HepG2 (cell line): ENCODE measurements around the gene ZACN. TPM values are rescaled to one million over a fixed set of nuclear protein-coding genes. Genes with fewer than 3 reads are reported as not detected.
A peak's percentile ranks its signal among the peaks of the same experiment; 100 is the strongest.

Source experiments
- ARHGAP35 ChIP-seq: sonication (generic); formaldehyde crosslinking; IDR thresholded peaks from 2 replicates; pipeline ENCODE4 v1.9.0; 2022; ENCODE audit warnings: mild to moderate bottlenecking, inconsistent platforms, moderate library complexity, missing genetic modification reagents, borderline replicate concordance
- ARNTL ChIP-seq: sonication (generic); formaldehyde crosslinking; IDR thresholded peaks from 2 replicates; pipeline ENCODE4 v1.4.0; 2020; ENCODE audit warnings: mild to moderate bottlenecking, missing genetic modification reagents
- DDIT3 ChIP-seq: sonication (generic); formaldehyde crosslinking; IDR thresholded peaks from 2 replicates; pipeline ENCODE4 v1.4.0; 2020; ENCODE audit warnings: mild to moderate bottlenecking, missing genetic modification reagents
- DR1 ChIP-seq: sonication (generic); formaldehyde crosslinking; IDR thresholded peaks from 2 replicates; pipeline ENCODE4 v1.8.0; 2021; ENCODE audit warnings: mild to moderate bottlenecking, missing genetic modification reagents, inconsistent platforms
- ETS1 ChIP-seq: sonication (generic); formaldehyde crosslinking; IDR thresholded peaks from 2 replicates; pipeline ENCODE4 v1.4.0; 2020; ENCODE audit warnings: missing genetic modification reagents
- HMG20A ChIP-seq: IDR thresholded peaks from 2 replicates; pipeline ENCODE4 v1.6.1; 2016; ENCODE audit warnings: borderline replicate concordance
- MAZ ChIP-seq, 2 experiments: sonication (generic) in 1 of 2; formaldehyde crosslinking in 1 of 2; IDR thresholded peaks; 2 replicates each; pipeline versions ENCODE4 v1.5.0 to v1.6.1; 2012 to 2020; ENCODE audit warnings: low read depth in 2 of 2, mild to moderate bottlenecking in 2 of 2, borderline replicate concordance in 1 of 2, improper control_type of control experiment in 1 of 2, low read length in 1 of 2, missing genetic modification reagents in 1 of 2, moderate library complexity in 1 of 2
- MTA1 ChIP-seq: sonication (generic); formaldehyde crosslinking; IDR thresholded peaks from 2 replicates; pipeline ENCODE4 v1.4.0; 2020; ENCODE audit warnings: missing genetic modification reagents, mild to moderate bottlenecking, borderline replicate concordance
- MTF2 ChIP-seq: sonication (generic); formaldehyde crosslinking; IDR thresholded peaks from 2 replicates; pipeline ENCODE4 v1.5.0; 2020; ENCODE audit warnings: missing genetic modification reagents, borderline replicate concordance
- SAFB2 ChIP-seq: sonication (generic); formaldehyde crosslinking; IDR thresholded peaks from 2 replicates; pipeline ENCODE4 v1.5.1; 2020; ENCODE audit warnings: missing genetic modification reagents, low read depth, mild to moderate bottlenecking, borderline replicate concordance
- U2AF2 ChIP-seq: fragments of 200-400 bp; formaldehyde crosslinking; IDR thresholded peaks from 2 replicates; pipeline ENCODE4 v1.6.1; 2017; ENCODE audit warnings: low read depth, mild to moderate bottlenecking, low read length
- ZFP37 ChIP-seq: sonication (generic); formaldehyde crosslinking; IDR thresholded peaks from 2 replicates; pipeline ENCODE4 v1.4.0; 2020; ENCODE audit warnings: missing genetic modification reagents, borderline replicate concordance
- ZFY ChIP-seq: sonication (generic); formaldehyde crosslinking; IDR thresholded peaks from 2 replicates; pipeline ENCODE4 v1.4.0; 2020; ENCODE audit warnings: missing genetic modification reagents
- ZIK1 ChIP-seq: sonication (generic); formaldehyde crosslinking; IDR thresholded peaks from 2 replicates; pipeline ENCODE4 v1.5.0; 2020; ENCODE audit warnings: mild to moderate bottlenecking, low read depth, missing genetic modification reagents, borderline replicate concordance
- ZMYM2 ChIP-seq: sonication (generic); formaldehyde crosslinking; IDR thresholded peaks from 2 replicates; pipeline ENCODE4 v1.8.0; 2022; ENCODE audit warnings: mild to moderate bottlenecking, missing genetic modification reagents
- ZMYM3 ChIP-seq: sonication (generic); formaldehyde crosslinking; IDR thresholded peaks from 2 replicates; pipeline ENCODE4 v1.5.1; 2020; ENCODE audit warnings: mild to moderate bottlenecking, missing genetic modification reagents
- ZNF329 ChIP-seq: sonication (generic); formaldehyde crosslinking; IDR thresholded peaks from 2 replicates; pipeline ENCODE4 v1.9.0; 2021; ENCODE audit warnings: low read depth, mild to moderate bottlenecking, missing genetic modification reagents
- ZNF451 ChIP-seq: sonication (generic); formaldehyde crosslinking; IDR thresholded peaks from 2 replicates; pipeline ENCODE4 v1.5.0; 2020; ENCODE audit warnings: mild to moderate bottlenecking, missing genetic modification reagents
- ZNF576 ChIP-seq: sonication (generic); formaldehyde crosslinking; IDR thresholded peaks from 2 replicates; pipeline ENCODE4 v1.4.0; 2020; ENCODE audit warnings: mild to moderate bottlenecking, missing genetic modification reagents
- ZNF607 ChIP-seq: sonication (generic); formaldehyde crosslinking; IDR thresholded peaks from 2 replicates; pipeline ENCODE4 v1.5.1; 2020; ENCODE audit warnings: missing genetic modification reagents, mild to moderate bottlenecking, borderline replicate concordance
- ZNF691 ChIP-seq: sonication (generic); formaldehyde crosslinking; IDR thresholded peaks from 2 replicates; pipeline ENCODE4 v1.4.0; 2020; ENCODE audit warnings: missing genetic modification reagents, low read depth, mild to moderate bottlenecking, borderline replicate concordance
- ZNF75D ChIP-seq: sonication (generic); formaldehyde crosslinking; IDR thresholded peaks from 2 replicates; pipeline ENCODE4 v1.8.1; 2023; ENCODE audit warnings: missing genetic modification reagents, mild to moderate bottlenecking, borderline replicate concordance
- ZNF772 ChIP-seq: sonication (generic); formaldehyde crosslinking; IDR thresholded peaks from 2 replicates; pipeline ENCODE4 v1.5.0; 2020; ENCODE audit warnings: mild to moderate bottlenecking, missing genetic modification reagents
- ZNF784 ChIP-seq: sonication (generic); formaldehyde crosslinking; IDR thresholded peaks from 2 replicates; pipeline ENCODE4 v1.5.1; 2020; ENCODE audit warnings: missing genetic modification reagents, mild to moderate bottlenecking, borderline replicate concordance
- ZNF790 ChIP-seq: sonication (generic); formaldehyde crosslinking; IDR thresholded peaks from 2 replicates; pipeline ENCODE4 v1.8.0; 2022; ENCODE audit warnings: missing genetic modification reagents, mild to moderate bottlenecking, borderline replicate concordance
- ZSCAN20 ChIP-seq: sonication (generic); formaldehyde crosslinking; IDR thresholded peaks from 2 replicates; pipeline ENCODE4 v1.4.0; 2020; ENCODE audit warnings: missing genetic modification reagents, mild to moderate bottlenecking, borderline replicate concordance
- polyA plus RNA-seq, 8 experiments: library from polyadenylated mRNA; depleted of rRNA in 3 of 8; stranded (reverse) in 7 of 8; unstranded in 1 of 8; fragments of >200 nt; fragmentation: Illumina TruSeq in 4 of 8; extraction: Trizol in 4 of 8; gene quantifications; 2 replicates each; pipeline versions ENCODE4 v1.2.1 to v1.2.3, GENCODE V29; 2011 to 2016; ENCODE audit warnings: low read depth in 4 of 8, missing spikeins in 1 of 8, mixed read lengths in 1 of 8; ENCODE audit not compliant: insufficient read depth in 1 of 8
- total RNA-seq, 5 experiments: library from RNA; depleted of rRNA; stranded (reverse); fragments of >200 nt; fragmentation: Illumina TruSeq; extraction: Trizol; gene quantifications; 2 replicates each; pipeline ENCODE4 v1.2.3, GENCODE V29; 2016; ENCODE audit warnings: low read depth in 1 of 5

ZACN gene
- total and polyA plus RNA-seq, 2 of the 13 experiments (the other 11 are each of a cell fraction or from before 2014, with no cell fraction given): 0.11 to 0.15 TPM

- peak; percentile 28; the same call in 1 of the 2 replicates for TF ChIP-seq MAZ (IDR thresholded peaks at IDR 0.05; ENCODE audit: borderline replicate concordance, low read depth, low read length)
- peak; percentile 98 for TF ChIP-seq MAZ (CRISPR knock-in tag; IDR thresholded peaks at IDR 0.05; ENCODE audit: low read depth)
- TF ChIP-seq ZNF784 (CRISPR knock-in tag): peak; percentile 90; the same call in 1 of the 2 replicates
- TF ChIP-seq HMG20A (CRISPR knock-in tag): no peak
- TF ChIP-seq ZNF329 (CRISPR knock-in tag): peak; percentile 91
- TF ChIP-seq DR1 (CRISPR knock-in tag): peak; percentile 92
- peak; percentile 98 for TF ChIP-seq ZFY (CRISPR knock-in tag)
- peak; percentile 97 for TF ChIP-seq ZNF691 (CRISPR knock-in tag)
- peak; percentile 70; the same call in 1 of the 2 replicates for TF ChIP-seq ZMYM3
- TF ChIP-seq ZNF772 (CRISPR knock-in tag): peak; percentile 88
- peak; percentile 93; the same call in 1 of the 2 replicates for TF ChIP-seq ZNF790
- no peak for TF ChIP-seq MTF2 (CRISPR knock-in tag)
- TF ChIP-seq ZFP37 (CRISPR knock-in tag): no peak
- peak; percentile 97 for TF ChIP-seq SAFB2 (CRISPR knock-in tag)
- no peak for TF ChIP-seq ETS1 (CRISPR knock-in tag)
- 0 out of 2 replicates have a peak, but pooled peaks have one; percentile 58 for TF ChIP-seq ZNF451 (CRISPR knock-in tag)
- peak; percentile 96 for TF ChIP-seq ZNF607
- peak; percentile 98 for TF ChIP-seq ZIK1 (CRISPR knock-in tag)
- no peak for TF ChIP-seq U2AF2
- no peak for TF ChIP-seq ZMYM2 (CRISPR knock-in tag)
- no peak for TF ChIP-seq DDIT3
- TF ChIP-seq ZNF576 (CRISPR knock-in tag): no peak; the same call in 1 of the 2 replicates
- peak; percentile 53; the same call in 1 of the 2 replicates for TF ChIP-seq ZSCAN20 (CRISPR knock-in tag)
- peak; percentile 91 for TF ChIP-seq ARHGAP35
- TF ChIP-seq ARNTL (CRISPR knock-in tag): peak; percentile 76; the same call in 1 of the 2 replicates
- TF ChIP-seq ZNF75D: peak; percentile 7; the same call in 1 of the 2 replicates
- TF ChIP-seq MTA1 (CRISPR knock-in tag): peak; percentile 65; the same call in 1 of the 2 replicates
Measured at GRCh38 chr17:76072148-76072858, 6.7 kb upstream of the ZACN start, which contains the start of gene SRP68 (continued).
